HepG2 (cell line): ENCODE results near the gene ZNF782. TPM values are rescaled to one million over a fixed set of nuclear protein-coding genes. Genes with fewer than 3 reads are reported as not detected.

ENCODE experiments used
- CC2D1A ChIP-seq: sonication (generic); formaldehyde crosslinking; IDR thresholded peaks from 2 replicates; pipeline ENCODE4 v1.8.1; 2023; ENCODE audit warnings: mild to moderate bottlenecking, missing genetic modification reagents
- CCAR2 ChIP-seq: fragments of 200-400 bp; formaldehyde crosslinking; optimal IDR thresholded peaks from 2 replicates; pipeline ENCODE3; 2018; ENCODE audit warnings: low read depth, mild to moderate bottlenecking, low read length, moderate library complexity
- POLR2AphosphoS2 ChIP-seq: IDR thresholded peaks from 2 replicates; pipeline ENCODE4 v1.6.1; 2011; ENCODE audit warnings: low read depth, low read length, improper control_type of control experiment
- SRSF1 ChIP-seq: fragments of 200-400 bp; formaldehyde crosslinking; optimal IDR thresholded peaks from 2 replicates; pipeline ENCODE3; 2017; ENCODE audit warnings: mild to moderate bottlenecking, low read depth, low read length, moderate library complexity
- TCF7 ChIP-seq: sonication (generic); IDR thresholded peaks from 2 replicates; pipeline ENCODE4 v1.6.1; 2016; ENCODE audit warnings: antibody characterized with exemption, low read depth
- ZBTB20 ChIP-seq: sonication (generic); formaldehyde crosslinking; IDR thresholded peaks from 2 replicates; pipeline ENCODE4 v1.8.1; 2023; ENCODE audit warnings: missing genetic modification reagents, low read depth, mild to moderate bottlenecking, borderline replicate concordance
- ZNF30 ChIP-seq: sonication (generic); formaldehyde crosslinking; IDR thresholded peaks from 2 replicates; pipeline ENCODE4 v1.5.0; 2020; ENCODE audit warnings: mild to moderate bottlenecking, missing genetic modification reagents
- polyA plus RNA-seq, 8 experiments: library from polyadenylated mRNA; depleted of rRNA in 3 of 8; stranded (reverse) in 7 of 8; unstranded in 1 of 8; fragments of >200 nt; fragmentation: Illumina TruSeq in 4 of 8; extraction: Trizol in 4 of 8; gene quantifications; 2 replicates each; pipeline versions ENCODE4 v1.2.1 to v1.2.3, GENCODE V29; 2011 to 2016; ENCODE audit warnings: low read depth in 4 of 8, missing spikeins in 1 of 8, mixed read lengths in 1 of 8; ENCODE audit not compliant: insufficient read depth in 1 of 8
- total RNA-seq, 5 experiments: library from RNA; depleted of rRNA; stranded (reverse); fragments of >200 nt; fragmentation: Illumina TruSeq; extraction: Trizol; gene quantifications; 2 replicates each; pipeline ENCODE4 v1.2.3, GENCODE V29; 2016; ENCODE audit warnings: low read depth in 1 of 5
- TF ChIP-seq, protein P1 (sequence below): IDR thresholded peaks from 2 replicates; pipeline ENCODE4 v1.6.1; 2016; ENCODE audit warnings: low read depth, missing genetic modification reagents, missing compliant biosample characterization
- TF ChIP-seq, protein P2 (sequence below): sonication (generic); formaldehyde crosslinking; IDR thresholded peaks from 2 replicates; pipeline ENCODE4 v1.8.0; 2022; ENCODE audit warnings: mild to moderate bottlenecking, missing genetic modification reagents, moderate library complexity
- TF ChIP-seq, protein P3 (sequence below): sonication (generic); formaldehyde crosslinking; IDR thresholded peaks from 2 replicates; pipeline ENCODE4 v1.5.1; 2020; ENCODE audit warnings: mild to moderate bottlenecking, missing genetic modification reagents, moderate library complexity
- TF ChIP-seq, protein P4 (sequence below): sonication (generic); formaldehyde crosslinking; IDR thresholded peaks from 2 replicates; pipeline ENCODE4 v1.5.0; 2020; ENCODE audit warnings: missing genetic modification reagents, mild to moderate bottlenecking, borderline replicate concordance

The ZNF782 gene
- total and polyA plus RNA-seq, 2 of the 13 experiments (the other 11 are each of a cell fraction or from before 2014, with no cell fraction given), result 1.4 to 4.9 TPM

GRCh38 chr9:96817973-96818372 lies 36.3 kb downstream of the ZNF782 start (continued):
- TF ChIP-seq, protein P1, sequence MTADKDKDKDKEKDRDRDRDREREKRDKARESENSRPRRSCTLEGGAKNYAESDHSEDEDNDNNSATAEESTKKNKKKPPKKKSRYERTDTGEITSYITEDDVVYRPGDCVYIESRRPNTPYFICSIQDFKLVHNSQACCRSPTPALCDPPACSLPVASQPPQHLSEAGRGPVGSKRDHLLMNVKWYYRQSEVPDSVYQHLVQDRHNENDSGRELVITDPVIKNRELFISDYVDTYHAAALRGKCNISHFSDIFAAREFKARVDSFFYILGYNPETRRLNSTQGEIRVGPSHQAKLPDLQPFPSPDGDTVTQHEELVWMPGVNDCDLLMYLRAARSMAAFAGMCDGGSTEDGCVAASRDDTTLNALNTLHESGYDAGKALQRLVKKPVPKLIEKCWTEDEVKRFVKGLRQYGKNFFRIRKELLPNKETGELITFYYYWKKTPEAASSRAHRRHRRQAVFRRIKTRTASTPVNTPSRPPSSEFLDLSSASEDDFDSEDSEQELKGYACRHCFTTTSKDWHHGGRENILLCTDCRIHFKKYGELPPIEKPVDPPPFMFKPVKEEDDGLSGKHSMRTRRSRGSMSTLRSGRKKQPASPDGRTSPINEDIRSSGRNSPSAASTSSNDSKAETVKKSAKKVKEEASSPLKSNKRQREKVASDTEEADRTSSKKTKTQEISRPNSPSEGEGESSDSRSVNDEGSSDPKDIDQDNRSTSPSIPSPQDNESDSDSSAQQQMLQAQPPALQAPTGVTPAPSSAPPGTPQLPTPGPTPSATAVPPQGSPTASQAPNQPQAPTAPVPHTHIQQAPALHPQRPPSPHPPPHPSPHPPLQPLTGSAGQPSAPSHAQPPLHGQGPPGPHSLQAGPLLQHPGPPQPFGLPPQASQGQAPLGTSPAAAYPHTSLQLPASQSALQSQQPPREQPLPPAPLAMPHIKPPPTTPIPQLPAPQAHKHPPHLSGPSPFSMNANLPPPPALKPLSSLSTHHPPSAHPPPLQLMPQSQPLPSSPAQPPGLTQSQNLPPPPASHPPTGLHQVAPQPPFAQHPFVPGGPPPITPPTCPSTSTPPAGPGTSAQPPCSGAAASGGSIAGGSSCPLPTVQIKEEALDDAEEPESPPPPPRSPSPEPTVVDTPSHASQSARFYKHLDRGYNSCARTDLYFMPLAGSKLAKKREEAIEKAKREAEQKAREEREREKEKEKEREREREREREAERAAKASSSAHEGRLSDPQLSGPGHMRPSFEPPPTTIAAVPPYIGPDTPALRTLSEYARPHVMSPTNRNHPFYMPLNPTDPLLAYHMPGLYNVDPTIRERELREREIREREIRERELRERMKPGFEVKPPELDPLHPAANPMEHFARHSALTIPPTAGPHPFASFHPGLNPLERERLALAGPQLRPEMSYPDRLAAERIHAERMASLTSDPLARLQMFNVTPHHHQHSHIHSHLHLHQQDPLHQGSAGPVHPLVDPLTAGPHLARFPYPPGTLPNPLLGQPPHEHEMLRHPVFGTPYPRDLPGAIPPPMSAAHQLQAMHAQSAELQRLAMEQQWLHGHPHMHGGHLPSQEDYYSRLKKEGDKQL (CRISPR knock-in tag), result no peak
- TF ChIP-seq ZNF30 (no peak), SRSF1 (no peak), TCF7 (no peak), POLR2AphosphoS2 (no peak), ZBTB20 (CRISPR knock-in tag) (no peak), CC2D1A (CRISPR knock-in tag) (no peak), CCAR2 (no peak)
- TF ChIP-seq, protein P2, sequence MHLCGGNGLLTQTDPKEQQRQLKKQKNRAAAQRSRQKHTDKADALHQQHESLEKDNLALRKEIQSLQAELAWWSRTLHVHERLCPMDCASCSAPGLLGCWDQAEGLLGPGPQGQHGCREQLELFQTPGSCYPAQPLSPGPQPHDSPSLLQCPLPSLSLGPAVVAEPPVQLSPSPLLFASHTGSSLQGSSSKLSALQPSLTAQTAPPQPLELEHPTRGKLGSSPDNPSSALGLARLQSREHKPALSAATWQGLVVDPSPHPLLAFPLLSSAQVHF (CRISPR knock-in tag), result no peak
- TF ChIP-seq, protein P3, sequence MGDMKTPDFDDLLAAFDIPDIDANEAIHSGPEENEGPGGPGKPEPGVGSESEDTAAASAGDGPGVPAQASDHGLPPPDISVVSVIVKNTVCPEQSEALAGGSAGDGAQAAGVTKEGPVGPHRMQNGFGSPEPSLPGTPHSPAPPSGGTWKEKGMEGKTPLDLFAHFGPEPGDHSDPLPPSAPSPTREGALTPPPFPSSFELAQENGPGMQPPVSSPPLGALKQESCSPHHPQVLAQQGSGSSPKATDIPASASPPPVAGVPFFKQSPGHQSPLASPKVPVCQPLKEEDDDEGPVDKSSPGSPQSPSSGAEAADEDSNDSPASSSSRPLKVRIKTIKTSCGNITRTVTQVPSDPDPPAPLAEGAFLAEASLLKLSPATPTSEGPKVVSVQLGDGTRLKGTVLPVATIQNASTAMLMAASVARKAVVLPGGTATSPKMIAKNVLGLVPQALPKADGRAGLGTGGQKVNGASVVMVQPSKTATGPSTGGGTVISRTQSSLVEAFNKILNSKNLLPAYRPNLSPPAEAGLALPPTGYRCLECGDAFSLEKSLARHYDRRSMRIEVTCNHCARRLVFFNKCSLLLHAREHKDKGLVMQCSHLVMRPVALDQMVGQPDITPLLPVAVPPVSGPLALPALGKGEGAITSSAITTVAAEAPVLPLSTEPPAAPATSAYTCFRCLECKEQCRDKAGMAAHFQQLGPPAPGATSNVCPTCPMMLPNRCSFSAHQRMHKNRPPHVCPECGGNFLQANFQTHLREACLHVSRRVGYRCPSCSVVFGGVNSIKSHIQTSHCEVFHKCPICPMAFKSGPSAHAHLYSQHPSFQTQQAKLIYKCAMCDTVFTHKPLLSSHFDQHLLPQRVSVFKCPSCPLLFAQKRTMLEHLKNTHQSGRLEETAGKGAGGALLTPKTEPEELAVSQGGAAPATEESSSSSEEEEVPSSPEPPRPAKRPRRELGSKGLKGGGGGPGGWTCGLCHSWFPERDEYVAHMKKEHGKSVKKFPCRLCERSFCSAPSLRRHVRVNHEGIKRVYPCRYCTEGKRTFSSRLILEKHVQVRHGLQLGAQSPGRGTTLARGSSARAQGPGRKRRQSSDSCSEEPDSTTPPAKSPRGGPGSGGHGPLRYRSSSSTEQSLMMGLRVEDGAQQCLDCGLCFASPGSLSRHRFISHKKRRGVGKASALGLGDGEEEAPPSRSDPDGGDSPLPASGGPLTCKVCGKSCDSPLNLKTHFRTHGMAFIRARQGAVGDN (CRISPR knock-in tag), result no peak
- TF ChIP-seq, protein P4, sequence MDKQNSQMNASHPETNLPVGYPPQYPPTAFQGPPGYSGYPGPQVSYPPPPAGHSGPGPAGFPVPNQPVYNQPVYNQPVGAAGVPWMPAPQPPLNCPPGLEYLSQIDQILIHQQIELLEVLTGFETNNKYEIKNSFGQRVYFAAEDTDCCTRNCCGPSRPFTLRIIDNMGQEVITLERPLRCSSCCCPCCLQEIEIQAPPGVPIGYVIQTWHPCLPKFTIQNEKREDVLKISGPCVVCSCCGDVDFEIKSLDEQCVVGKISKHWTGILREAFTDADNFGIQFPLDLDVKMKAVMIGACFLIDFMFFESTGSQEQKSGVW (CRISPR knock-in tag), result no peak
- TF ChIP-seq, all 625 proteins: peak for 0
